ENCODE results near the gene SECTM1.
"Not testable (repeated sequence)": the region's sequence is repeated elsewhere in the genome, so short reads cannot be mapped to it uniquely, and the experiment has no call there.

Gene SECTM1

GRCh38 chr17:82369211-82369610, 35.6 kb upstream of the SECTM1 start:
- DNase-seq (ENCODE audit: low read depth in 2 of 2): no peak

- DNase-seq (ENCODE audit: low read depth in 2 of 2): no peak
Measured at GRCh38 chr17:82367724-82368524, 34.4 kb upstream of the SECTM1 start.

- no peak for DNase-seq (ENCODE audit: low read depth in 2 of 2)
Measured at GRCh38 chr17:82366749-82367148, 33.2 kb upstream of the SECTM1 start.

- DNase-seq (ENCODE audit: low read depth in 2 of 2): no peak
Measured at GRCh38 chr17:82365606-82366295, 32.2 kb upstream of the SECTM1 start.

- no peak for DNase-seq (ENCODE audit: low read depth in 2 of 2)
Measured at GRCh38 chr17:82361885-82362633, 28.5 kb upstream of the SECTM1 start.

- not testable (repeated sequence) for DNase-seq (ENCODE audit: low read depth in 2 of 2)
Measured at GRCh38 chr17:82359451-82360074, 26.0 kb upstream of the SECTM1 start.

GRCh38 chr17:82358465-82359350, 25.1 kb upstream of the SECTM1 start, which contains the start of gene TEX19:
TSS of gene TEX19 (plus strand) at chr17:82359247. CDS start at chr17:82362151, 2,904 bp downstream.
- no peak for DNase-seq (ENCODE audit: low read depth in 2 of 2)

- DNase-seq (ENCODE audit: low read depth in 2 of 2): no peak
Measured at GRCh38 chr17:82357394-82357793, 23.8 kb upstream of the SECTM1 start.

GRCh38 chr17:82356845-82357355, 23.3 kb upstream of the SECTM1 start:
- no peak for DNase-seq (ENCODE audit: low read depth in 2 of 2)

GRCh38 chr17:82355770-82356427, 22.3 kb upstream of the SECTM1 start:
- DNase-seq (ENCODE audit: low read depth in 2 of 2): no peak

- no peak for DNase-seq (ENCODE audit: low read depth in 2 of 2)
Measured at GRCh38 chr17:82354804-82355308, 21.3 kb upstream of the SECTM1 start.

GRCh38 chr17:82353484-82353883, 19.9 kb upstream of the SECTM1 start:
- DNase-seq (ENCODE audit: low read depth in 2 of 2): no peak

GRCh38 chr17:82351713-82352488, 18.3 kb upstream of the SECTM1 start:
- DNase-seq (ENCODE audit: low read depth in 2 of 2): peak; percentile 44 to 45

GRCh38 chr17:82351254-82351712, 17.7 kb upstream of the SECTM1 start:
- DNase-seq (ENCODE audit: low read depth in 2 of 2): no peak

- no peak for DNase-seq (ENCODE audit: low read depth in 2 of 2)
Measured at GRCh38 chr17:82350182-82351030, 16.8 kb upstream of the SECTM1 start.

GRCh38 chr17:82349287-82349701, 15.7 kb upstream of the SECTM1 start:
- DNase-seq (ENCODE audit: low read depth in 2 of 2): peak; percentile 58 to 69

GRCh38 chr17:82348866-82349265, 15.3 kb upstream of the SECTM1 start:
- no peak for DNase-seq (ENCODE audit: low read depth in 2 of 2)

GRCh38 chr17:82348434-82348833, 14.9 kb upstream of the SECTM1 start:
- DNase-seq (ENCODE audit: low read depth in 2 of 2): no peak

Measured in fibroblast of skin of left biceps (primary cell).